Esophagus squamous epithelium (tissue), 4 donors: ENCODE data around the gene USP10.

ENCODE experiments used
- CTCF ChIP-seq, 6 experiments: fragments of 450-650 bp in 4 of 6; fragments of 200-600 bp in 2 of 6; sonication (generic) in 2 of 6; IDR thresholded peaks; one replicate each; pipeline ENCODE4 v1.5.1; 2016 to 2019; ENCODE audit warnings: antibody characterized with exemption in 6 of 6, mild to moderate bottlenecking in 4 of 6, moderate library complexity in 4 of 6
- POLR2A ChIP-seq, 4 donors: fragments of 450-650 bp; IDR thresholded peaks; one replicate each; pipeline ENCODE4 v1.6.1; 2017; ENCODE audit warnings: antibody characterized with exemption in 4 of 4, mild to moderate bottlenecking in 4 of 4, moderate library complexity in 3 of 4

- TF ChIP-seq CTCF (IDR thresholded peaks at IDR 0.05), result no peak
- no peak for TF ChIP-seq POLR2A (IDR thresholded peaks at IDR 0.05)
These were observed 65.2 kb downstream of the USP10 start for GRCh38 chr16:84764970-84765369.
